Retina (tissue), 1 donor: ENCODE measurements around the gene SYNGR2.
"Not testable (repeated sequence)": the region's sequence is repeated elsewhere in the genome, so short reads cannot be mapped to it uniquely, and the experiment has no call there.

ENCODE experiments used
- DNase-seq: peaks from one replicate; pipeline ENCODE4 v3.0.0-alpha.2; 2016

SYNGR2 gene

DNA sequence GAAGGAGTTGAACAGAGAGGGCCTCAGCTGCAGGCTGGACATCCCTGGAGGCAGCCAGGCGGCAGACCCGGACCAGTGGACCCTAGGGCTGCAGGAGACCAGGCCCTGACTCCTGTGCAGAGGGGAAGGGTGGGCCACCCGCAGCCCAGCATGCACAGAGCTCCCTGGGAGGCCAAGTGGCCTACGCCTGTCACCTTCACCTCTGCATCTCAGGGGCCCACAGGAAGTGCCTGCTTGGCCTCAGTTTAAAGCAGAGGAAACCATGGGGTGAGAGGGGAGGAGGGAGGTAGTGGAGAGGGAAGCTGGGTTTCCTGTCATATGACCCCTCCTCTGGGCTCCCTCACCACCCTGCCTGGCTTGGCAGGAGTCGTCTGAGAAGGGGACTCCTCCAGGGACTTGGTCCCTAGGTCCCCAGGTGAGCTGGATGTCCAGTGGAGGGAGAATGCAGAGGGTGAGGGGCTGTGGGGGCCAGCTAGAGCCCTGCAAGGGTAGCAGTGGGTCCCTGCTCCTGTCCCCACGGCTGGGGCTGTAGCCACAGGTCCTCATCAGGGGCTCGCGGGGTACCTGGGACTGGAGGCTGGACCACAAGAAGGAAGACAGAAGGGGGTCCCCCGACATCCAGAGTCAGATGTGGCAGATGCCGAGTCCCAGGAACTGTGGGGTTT lies 37.8 kb upstream of the SYNGR2 start, which contains the start of gene TMC8:
Gene TMC8, plus strand, starts transcription at position 335 of the 665 bp plus-strand sequence. CDS start 818 bp downstream, outside the sequence.
- no peak for DNase-seq

DNA sequence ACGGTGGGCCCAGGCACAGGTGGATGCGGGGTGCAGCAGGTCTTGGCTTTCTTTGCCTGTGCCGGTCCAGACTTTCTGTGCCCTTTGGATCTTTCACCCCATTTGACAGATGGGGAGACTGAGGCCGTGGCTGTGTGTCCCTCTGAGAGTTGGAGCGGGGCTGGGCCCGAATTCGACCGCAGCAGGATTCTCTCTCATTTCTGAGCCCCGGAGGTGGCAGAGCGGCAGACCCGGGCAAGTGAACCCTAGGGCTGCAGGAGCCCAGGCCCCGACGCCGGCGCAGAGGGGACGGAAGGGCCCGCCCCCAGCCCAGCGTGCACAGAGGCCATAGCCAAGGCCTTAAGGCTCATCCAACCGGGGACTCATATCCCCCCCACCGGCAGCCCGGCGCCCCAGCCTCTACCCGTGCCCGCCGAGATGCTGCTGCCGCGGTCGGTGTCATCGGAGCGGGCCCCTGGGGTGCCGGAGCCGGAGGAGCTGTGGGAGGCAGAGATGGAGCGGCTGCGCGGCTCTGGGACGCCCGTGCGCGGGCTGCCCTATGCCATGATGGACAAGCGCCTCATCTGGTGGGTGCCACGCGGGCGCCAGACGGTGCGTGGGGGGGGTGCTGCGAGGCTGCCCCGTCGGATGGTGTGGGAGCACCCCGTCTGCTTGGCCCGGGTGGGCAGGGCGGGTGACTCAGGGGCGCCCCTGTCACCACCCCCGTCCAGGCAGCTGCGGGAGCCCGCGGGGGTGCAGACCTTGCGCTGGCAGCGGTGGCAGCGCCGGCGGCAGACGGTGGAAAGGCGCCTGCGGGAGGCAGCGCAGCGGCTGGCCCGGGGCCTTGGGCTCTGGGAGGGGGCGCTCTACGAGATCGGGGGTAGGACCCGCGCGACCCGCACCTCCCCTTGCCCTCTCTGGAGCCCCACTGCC lies 37.0 kb upstream of the SYNGR2 start:
- no peak for DNase-seq

GRCh38 chr17:78132084-78132676 lies 36.2 kb upstream of the SYNGR2 start:
- no peak for DNase-seq

- no peak for DNase-seq
These were observed 35.6 kb upstream of the SYNGR2 start for GRCh38 chr17:78132767-78133178.

- no peak for DNase-seq
These were observed 35.0 kb upstream of the SYNGR2 start for GRCh38 chr17:78133179-78133951.

DNA sequence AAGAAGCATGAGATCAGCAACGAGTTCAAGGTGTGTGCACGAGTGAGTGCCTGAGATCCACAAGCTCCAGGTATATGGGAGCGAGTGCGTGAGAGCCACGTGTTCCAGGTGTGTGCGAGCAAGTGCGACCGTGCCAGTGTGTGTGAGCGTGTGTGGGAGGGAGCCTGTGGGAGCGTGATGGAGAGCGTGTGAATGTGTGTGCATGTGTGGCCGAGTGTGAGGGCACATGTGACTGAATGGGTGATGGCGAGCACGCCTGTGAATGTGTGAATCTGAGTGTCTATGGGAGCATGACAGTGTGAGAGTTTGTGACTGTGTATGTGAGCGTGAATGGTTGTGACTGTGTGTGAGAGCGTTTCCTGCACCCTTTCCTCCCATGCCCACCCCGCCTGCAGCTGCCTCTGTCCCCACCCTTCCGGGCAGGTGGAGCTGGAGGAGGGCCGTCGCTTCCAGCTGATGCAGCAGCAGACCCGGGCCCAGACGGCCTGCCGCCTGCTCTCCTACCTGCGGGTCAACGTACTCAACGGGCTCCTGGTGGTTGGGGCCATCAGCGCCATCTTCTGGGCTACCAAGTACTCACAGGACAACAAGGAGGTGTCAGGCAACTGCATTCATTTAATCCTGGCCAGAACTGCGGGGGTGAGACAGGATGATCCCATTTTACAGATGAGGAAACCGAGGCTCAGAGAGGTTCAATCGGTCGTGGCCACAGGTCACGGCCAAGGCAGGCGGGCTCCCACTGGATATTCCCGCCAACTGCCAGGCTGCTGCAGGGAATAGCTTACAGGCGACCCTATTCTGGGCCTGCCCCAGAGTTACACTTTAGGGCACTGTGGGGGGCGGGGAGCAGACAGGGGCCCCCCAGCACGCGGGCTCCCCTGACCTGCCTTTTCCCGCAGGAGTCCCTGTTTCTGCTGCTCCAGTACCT lies 34.1 kb upstream of the SYNGR2 start:
- DNase-seq: no peak

DNA sequence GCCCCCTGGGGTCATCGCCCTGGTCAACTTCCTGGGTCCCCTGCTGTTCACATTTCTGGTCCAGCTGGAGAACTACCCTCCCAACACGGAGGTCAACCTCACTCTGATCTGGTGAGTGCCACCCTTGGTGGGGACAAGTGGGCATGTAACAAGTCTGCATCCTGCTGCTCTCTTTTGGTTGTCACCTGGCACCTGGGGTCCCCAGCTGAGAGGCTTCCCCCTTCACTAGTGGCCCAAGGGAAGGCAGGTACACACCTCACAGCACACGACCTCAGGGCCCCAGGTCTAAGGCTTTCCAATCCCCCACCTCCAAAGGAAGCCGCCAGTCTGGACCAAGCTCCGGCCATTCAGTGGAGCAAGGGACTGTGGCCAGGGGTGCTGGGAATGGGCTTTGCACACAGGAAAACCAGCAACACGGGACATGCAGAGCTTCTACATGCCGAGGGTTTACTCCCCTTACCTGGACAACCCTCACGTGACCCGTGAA lies 33.4 kb upstream of the SYNGR2 start:
- DNase-seq: no peak

DNA sequence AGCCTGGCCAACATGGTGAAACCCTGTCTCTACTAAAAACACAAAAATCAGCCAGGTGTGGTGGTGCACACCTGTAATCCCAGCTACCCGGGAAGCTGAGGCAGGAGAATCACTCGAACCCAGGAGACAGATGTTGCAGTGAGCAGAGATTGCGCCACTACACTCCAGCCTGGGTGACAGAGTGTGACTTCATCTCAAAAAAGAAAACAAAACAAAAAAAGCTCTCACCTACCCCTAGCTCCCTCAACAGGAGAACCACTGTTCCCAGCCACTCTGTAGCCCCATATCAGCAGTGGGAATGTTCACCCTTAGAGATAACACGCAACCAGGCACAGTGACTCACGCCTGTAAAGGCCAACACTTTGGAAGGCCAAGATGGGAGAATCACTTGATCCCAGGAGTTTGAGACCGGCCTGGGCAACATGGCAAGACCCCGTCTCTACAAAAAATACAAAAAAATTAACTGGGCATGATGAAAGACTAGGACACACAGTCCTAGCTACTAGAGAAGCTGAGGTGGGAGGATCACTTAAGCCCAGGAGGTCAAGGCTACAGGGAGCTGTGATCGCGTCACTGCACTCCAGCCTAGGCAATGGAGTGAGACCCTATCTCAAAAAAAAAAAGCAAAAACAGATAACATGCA lies 32.4 kb upstream of the SYNGR2 start:
- no peak for DNase-seq

DNA sequence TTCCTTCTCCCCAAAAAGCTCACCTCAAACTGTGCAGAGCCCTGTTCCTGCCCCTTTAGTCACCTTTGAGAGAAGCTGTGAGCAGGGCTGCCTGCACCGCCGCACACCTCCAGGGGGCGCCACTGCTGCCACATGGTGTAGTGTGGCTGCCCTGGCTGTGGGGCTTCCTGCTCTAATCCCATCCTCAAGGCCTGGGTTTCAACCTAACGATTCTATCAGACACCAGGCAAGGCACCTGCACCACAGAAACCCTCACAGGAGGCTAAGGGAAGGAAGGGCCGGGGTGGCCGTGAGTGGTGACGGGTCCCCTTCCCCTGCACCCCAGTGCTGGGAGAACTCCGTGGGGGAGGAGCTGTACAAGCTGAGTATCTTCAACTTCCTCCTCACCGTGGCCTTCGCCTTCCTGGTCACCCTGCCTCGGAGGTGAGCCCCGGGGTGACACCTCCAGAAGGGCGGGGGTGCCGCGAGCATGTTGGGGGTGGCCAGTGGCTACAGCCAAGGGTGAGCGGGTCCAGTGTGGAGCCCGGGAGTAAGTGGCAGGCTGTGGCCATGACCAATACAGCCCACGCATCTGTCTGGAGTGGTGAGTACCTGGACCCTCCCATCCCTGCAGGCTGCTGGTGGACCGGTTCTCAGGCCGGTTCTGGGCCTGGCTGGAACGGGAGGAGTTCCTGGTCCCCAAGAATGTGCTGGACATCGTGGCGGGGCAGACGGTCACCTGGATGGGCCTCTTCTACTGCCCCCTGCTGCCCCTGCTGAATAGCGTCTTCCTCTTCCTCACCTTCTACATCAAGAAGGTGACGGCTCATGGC lies 30.8 kb upstream of the SYNGR2 start:
- no peak for DNase-seq

DNA sequence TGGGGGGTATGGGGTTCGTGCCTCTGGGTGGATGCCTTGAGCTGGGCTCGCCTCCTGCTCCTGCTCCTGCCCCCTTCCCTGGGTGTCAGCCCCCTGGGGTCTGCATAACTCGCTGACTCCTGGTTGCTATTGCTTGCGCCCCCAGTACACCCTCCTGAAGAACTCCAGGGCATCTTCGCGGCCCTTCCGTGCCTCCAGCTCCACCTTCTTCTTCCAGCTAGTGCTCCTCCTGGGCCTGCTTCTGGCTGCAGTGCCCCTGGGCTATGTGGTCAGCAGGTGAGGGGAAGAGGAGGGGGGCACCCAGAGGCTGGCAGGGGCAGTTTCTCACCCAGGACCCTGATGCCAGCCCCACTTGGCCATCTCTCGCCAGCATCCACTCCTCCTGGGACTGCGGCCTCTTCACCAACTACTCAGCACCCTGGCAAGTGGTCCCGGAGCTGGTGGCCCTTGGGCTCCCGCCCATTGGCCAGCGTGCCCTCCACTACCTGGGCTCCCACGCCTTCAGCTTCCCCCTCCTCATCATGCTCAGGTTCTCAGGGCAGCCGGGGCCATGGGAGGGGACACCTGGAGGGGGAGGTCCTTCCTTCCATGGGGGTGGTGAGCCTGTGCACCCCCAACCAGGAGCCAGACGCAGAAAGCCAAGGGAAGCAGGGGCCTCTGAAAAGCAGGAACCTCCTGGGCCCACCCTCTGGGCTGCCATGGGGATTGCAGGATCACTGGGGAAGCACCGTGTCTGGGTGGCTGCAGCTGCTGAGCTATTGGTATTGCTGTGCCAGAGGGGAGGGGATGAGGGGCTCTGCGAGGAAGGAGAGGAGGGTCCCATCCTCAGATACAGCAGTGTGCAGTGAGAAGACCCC lies 29.9 kb upstream of the SYNGR2 start:
- no peak for DNase-seq

- DNase-seq: not testable (repeated sequence)
These were observed 28.6 kb upstream of the SYNGR2 start for GRCh38 chr17:78139861-78140168.

DNA sequence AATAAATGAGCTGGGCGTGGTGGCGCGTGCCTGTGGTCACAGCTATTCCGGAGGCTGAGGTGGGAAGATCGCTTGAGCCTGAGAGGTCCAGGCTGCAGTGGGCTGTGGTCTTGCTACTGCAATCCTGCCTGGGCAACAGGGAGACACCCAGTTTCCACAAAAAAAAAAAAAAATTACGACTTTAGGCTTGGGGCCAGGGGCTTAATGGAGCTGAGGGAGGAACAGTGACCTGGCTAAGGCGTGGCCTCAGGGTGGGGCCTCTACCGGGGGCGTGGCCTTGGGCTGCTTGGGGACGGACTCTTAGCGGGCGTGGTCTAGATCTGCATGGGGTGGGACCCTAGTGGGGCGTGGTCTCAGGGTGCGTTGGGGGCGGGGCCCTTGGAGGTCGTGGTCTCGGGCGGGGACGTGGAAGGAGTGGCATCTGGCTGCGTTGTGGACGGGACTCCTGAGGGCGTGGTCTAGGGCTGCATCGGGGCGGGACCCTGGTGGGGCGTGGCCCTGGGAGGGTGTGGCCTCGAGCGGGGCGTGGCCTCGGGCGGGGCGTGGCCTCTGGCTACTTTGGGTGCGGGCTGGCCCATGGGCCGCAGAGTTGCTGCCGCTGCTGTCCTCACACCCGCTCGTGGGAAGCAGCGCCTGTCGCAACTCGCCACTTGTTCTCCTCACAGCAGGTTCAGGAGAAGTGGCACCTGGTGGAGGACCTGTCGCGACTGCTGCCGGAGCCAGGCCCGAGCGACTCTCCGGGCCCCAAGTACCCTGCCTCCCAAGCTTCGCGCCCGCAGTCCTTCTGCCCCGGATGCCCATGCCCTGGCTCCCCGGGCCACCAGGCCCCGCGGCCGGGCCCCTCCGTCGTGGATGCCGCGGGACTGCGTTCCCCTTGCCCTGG lies 28.0 kb upstream of the SYNGR2 start:
- peak; percentile 80 for DNase-seq

- no peak for DNase-seq
These were observed 26.8 kb upstream of the SYNGR2 start for GRCh38 chr17:78141437-78142118.

DNA sequence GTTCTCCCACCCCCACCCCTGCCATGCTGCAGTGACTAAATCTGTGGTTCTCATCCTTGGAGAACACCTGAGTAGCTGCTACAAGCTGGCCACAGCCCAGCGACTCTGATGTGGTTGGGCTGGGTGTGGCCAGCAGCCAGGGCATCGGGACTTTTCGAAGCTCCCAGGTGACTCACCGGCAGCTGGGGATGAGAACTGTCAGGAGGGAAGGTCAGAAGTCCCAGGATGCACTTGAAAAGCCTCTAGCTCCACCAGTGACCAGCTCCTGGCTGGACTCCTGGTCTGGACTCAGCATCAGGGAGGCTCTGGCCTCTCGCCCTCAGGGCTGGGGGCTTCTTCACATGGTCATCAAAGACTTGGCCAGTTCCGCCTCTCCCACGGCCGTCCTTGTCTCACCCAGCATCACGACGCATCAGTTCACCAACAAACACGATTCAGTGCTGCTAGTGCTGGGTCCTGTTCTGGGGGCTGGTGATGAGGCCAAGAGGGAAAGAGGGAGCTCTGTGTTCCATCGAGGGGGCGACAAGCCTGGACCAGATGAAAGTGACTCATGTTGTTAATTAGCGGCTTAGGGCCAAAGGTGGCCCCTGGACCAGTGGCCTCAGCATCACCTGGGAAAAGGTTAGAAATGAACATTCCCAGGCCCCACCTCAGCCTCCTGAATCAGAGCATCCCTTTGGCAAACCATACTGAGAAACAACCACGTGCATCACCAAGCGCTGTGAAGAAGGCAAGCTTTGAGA lies 26.1 kb upstream of the SYNGR2 start:
- no peak for DNase-seq

GRCh38 chr17:78143214-78144146 lies 24.9 kb upstream of the SYNGR2 start:
- DNase-seq: no peak
